NOMO-1 (cell line): Measurements from ENCODE around the gene KRTAP19-6.
"Not testable (repeated sequence)": the region's sequence is repeated elsewhere in the genome, so short reads cannot be mapped to it uniquely, and the experiment has no call there.

Source experiments
- DNase-seq, 2 experiments: peaks; one replicate each; lab custom pipeline; 2025; ENCODE audit not compliant: unreplicated experiment in 2 of 2; lab: John Stamatoyannopoulos, UW

KRTAP19-6 gene

GRCh38 chr21:30541764-30542163 lies at the start of gene KRTAP19-6:
Gene KRTAP19-6 (minus strand): TSS chr21:30541864. CDS start chr21:30541833, 31 bp downstream.
- DNase-seq = no peak

- DNase-seq = no peak
Measured at GRCh38 chr21:30590297-30590696, 48.6 kb upstream of the KRTAP19-6 start, which contains the start of gene KRTAP22-2. Gene KRTAP22-2 (minus strand): TSS chr21:30590397.

GRCh38 chr21:30582870-30583269 lies 41.2 kb upstream of the KRTAP19-6 start:
- no peak for DNase-seq

GRCh38 chr21:30580132-30580531 lies 38.5 kb upstream of the KRTAP19-6 start:
- no peak for DNase-seq

- no peak for DNase-seq
Measured at GRCh38 chr21:30579346-30579745, 37.7 kb upstream of the KRTAP19-6 start.

GRCh38 chr21:30577766-30578165 lies 36.1 kb upstream of the KRTAP19-6 start:
- no peak for DNase-seq

GRCh38 chr21:30567617-30568016 lies 26.0 kb upstream of the KRTAP19-6 start:
- DNase-seq = no peak

- DNase-seq = no peak
Measured at GRCh38 chr21:30563630-30564029, 22.0 kb upstream of the KRTAP19-6 start.

GRCh38 chr21:30563072-30563471 lies 21.4 kb upstream of the KRTAP19-6 start:
- no peak for DNase-seq

- DNase-seq = no peak
Measured at GRCh38 chr21:30561957-30562356, 20.3 kb upstream of the KRTAP19-6 start.

- no peak for DNase-seq
Measured at GRCh38 chr21:30561264-30561895, 19.7 kb upstream of the KRTAP19-6 start, which contains the start of gene KRTAP19-7. Gene KRTAP19-7 (minus strand): TSS chr21:30561314. CDS start chr21:30561289, 25 bp downstream.

GRCh38 chr21:30555095-30555494 lies 13.4 kb upstream of the KRTAP19-6 start:
- DNase-seq = no peak

GRCh38 chr21:30552782-30553181 lies 11.1 kb upstream of the KRTAP19-6 start:
- no peak for DNase-seq

- no peak for DNase-seq
Measured at GRCh38 chr21:30518876-30519275, 22.8 kb downstream of the KRTAP19-6 start.

- DNase-seq = no peak
Measured at GRCh38 chr21:30515681-30516080, 26.0 kb downstream of the KRTAP19-6 start.

- DNase-seq = not testable (repeated sequence)
Measured at GRCh38 chr21:30505621-30506205, 36.0 kb downstream of the KRTAP19-6 start.

GRCh38 chr21:30502041-30502440 lies 39.6 kb downstream of the KRTAP19-6 start, which contains the start of gene KRTAP19-5:
Gene KRTAP19-5 (minus strand): TSS chr21:30502141. CDS start chr21:30502090, 51 bp downstream.
- no peak for DNase-seq

- no peak for DNase-seq
Measured at GRCh38 chr21:30497065-30497464, 44.6 kb downstream of the KRTAP19-6 start, which contains the start of gene KRTAP19-4. Gene KRTAP19-4 (minus strand): TSS chr21:30497165. CDS start chr21:30497110, 55 bp downstream.

- DNase-seq = no peak
Measured at GRCh38 chr21:30491963-30492428, 49.7 kb downstream of the KRTAP19-6 start, which contains the start of gene KRTAP19-3. Gene KRTAP19-3 (minus strand): TSS chr21:30492013. CDS start chr21:30491957, 56 bp downstream.
